GM12872 (cell line): Measurements from ENCODE around the gene OR52B6.

ENCODE experiments used
- CTCF ChIP-seq: IDR thresholded peaks from 3 replicates; pipeline ENCODE4 v1.5.1; 2011; ENCODE audit warnings: low read depth, mild to moderate bottlenecking, low read length, moderate library complexity; ENCODE audit not compliant: insufficient read depth

The OR52B6 gene

GRCh38 chr11:5575152-5575551 lies 5.5 kb upstream of the OR52B6 start:
- TF ChIP-seq CTCF, result no peak

- no peak for TF ChIP-seq CTCF
Measured at GRCh38 chr11:5577101-5577500, 3.6 kb upstream of the OR52B6 start.

- no peak for TF ChIP-seq CTCF
Measured at GRCh38 chr11:5581014-5581413, 337 bp downstream of the OR52B6 start.

GRCh38 chr11:5591613-5592012 lies 10.9 kb downstream of the OR52B6 start:
- no peak for TF ChIP-seq CTCF

- no peak for TF ChIP-seq CTCF
Measured at GRCh38 chr11:5592615-5593014, 11.9 kb downstream of the OR52B6 start.

GRCh38 chr11:5593146-5593545 lies 12.5 kb downstream of the OR52B6 start:
- TF ChIP-seq CTCF, result no peak

GRCh38 chr11:5596607-5597201 lies 16.0 kb downstream of the OR52B6 start, which contains the start of gene TRIM6:
Gene TRIM6, plus strand, starts transcription at chr11:5596637. Its CDS starts 261 bp downstream, at chr11:5596898.
- TF ChIP-seq CTCF, result no peak
